ENCODE data around the gene CHCHD3.

- no peak for TF ChIP-seq POLR2A (IDR thresholded peaks at IDR 0.05)
- no peak for TF ChIP-seq CTCF (IDR thresholded peaks at IDR 0.05)
These were observed 36.4 kb upstream of the CHCHD3 start for GRCh38 chr7:133118261-133118660.
